Peyer's patch (tissue), 4 donors: ENCODE measurements around the gene MARCHF10.

Experiments
- CTCF ChIP-seq, 6 experiments: fragments of 450-650 bp in 4 of 6; fragments of 200-600 bp in 2 of 6; sonication (generic) in 1 of 6; IDR thresholded peaks; one replicate each; pipeline ENCODE4 v1.5.1; 2017 to 2019; ENCODE audit warnings: antibody characterized with exemption in 6 of 6, mild to moderate bottlenecking in 3 of 6, moderate library complexity in 1 of 6
- POLR2A ChIP-seq, 2 donors: fragments of 450-650 bp; IDR thresholded peaks; one replicate each; pipeline ENCODE4 v1.5.1; 2017; ENCODE audit warnings: antibody characterized with exemption in 2 of 2, mild to moderate bottlenecking in 2 of 2, moderate library complexity in 2 of 2

GRCh38 chr17:62705156-62705777 is 102.8 kb downstream of the MARCHF10 start:
- TF ChIP-seq CTCF (IDR thresholded peaks at IDR 0.05) (no peak), POLR2A (IDR thresholded peaks at IDR 0.05) (no peak)
